PFSK-1 (cell line): ENCODE results near the gene C14orf119.

Source experiments
- FOXP2 ChIP-seq: optimal IDR thresholded peaks from 2 replicates; pipeline ENCODE3; 2011; ENCODE audit warnings: borderline replicate concordance, control low read depth, inconsistent platforms; ENCODE audit not compliant: insufficient read depth; ENCODE audit errors: extremely low read length, extremely low read depth
- POLR2AphosphoS5 ChIP-seq: IDR thresholded peaks from 2 replicates; pipeline ENCODE4 v1.6.1; 2012; ENCODE audit warnings: low read depth, mild to moderate bottlenecking, control low read depth, low read length, moderate library complexity
- SIN3A ChIP-seq: IDR thresholded peaks from 2 replicates; pipeline ENCODE4 v1.6.1; 2012; ENCODE audit warnings: mild to moderate bottlenecking, low read length, moderate library complexity, borderline replicate concordance; ENCODE audit not compliant: insufficient read depth
- TAF1 ChIP-seq: IDR thresholded peaks from 2 replicates; pipeline ENCODE4 v1.6.1; 2012; ENCODE audit warnings: low read length, control low read depth, borderline replicate concordance; ENCODE audit not compliant: insufficient read depth
- TF ChIP-seq, protein P1 (sequence below), 2 experiments: IDR thresholded peaks; 2 replicates each; pipeline versions ENCODE4 v1.6.1 to v1.8.0; 2011 to 2012; ENCODE audit warnings: low read depth in 2 of 2, low read length in 2 of 2, control low read depth in 1 of 2, inconsistent platforms in 1 of 2, mild to moderate bottlenecking in 1 of 2, moderate library complexity in 1 of 2; ENCODE audit not compliant: insufficient read depth in 1 of 2

C14orf119 gene

DNA sequence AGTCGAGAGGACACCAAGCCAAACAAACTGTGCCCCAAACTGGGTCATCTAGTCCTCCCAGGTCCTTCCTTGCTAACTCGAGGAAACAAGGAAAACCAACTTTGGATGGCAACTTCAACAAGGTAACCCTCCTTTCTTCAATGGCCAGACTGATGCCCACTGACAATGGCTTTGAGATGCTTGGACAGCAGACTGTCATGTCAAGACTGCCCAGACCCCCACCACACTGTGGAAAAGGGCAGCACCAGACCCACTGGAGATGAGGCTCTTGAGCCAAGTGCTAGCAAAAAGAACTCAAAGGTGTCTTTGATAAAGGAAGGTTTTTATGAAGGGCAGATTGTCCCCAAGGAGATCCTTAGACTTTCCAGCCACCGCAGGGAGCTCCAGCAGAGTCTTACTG, 28.9 kb upstream of the C14orf119 start:
- no peak for TF ChIP-seq SIN3A
- no peak for TF ChIP-seq POLR2AphosphoS5
- no peak for TF ChIP-seq FOXP2
- TF ChIP-seq TAF1 = no peak
- TF ChIP-seq, protein P1, sequence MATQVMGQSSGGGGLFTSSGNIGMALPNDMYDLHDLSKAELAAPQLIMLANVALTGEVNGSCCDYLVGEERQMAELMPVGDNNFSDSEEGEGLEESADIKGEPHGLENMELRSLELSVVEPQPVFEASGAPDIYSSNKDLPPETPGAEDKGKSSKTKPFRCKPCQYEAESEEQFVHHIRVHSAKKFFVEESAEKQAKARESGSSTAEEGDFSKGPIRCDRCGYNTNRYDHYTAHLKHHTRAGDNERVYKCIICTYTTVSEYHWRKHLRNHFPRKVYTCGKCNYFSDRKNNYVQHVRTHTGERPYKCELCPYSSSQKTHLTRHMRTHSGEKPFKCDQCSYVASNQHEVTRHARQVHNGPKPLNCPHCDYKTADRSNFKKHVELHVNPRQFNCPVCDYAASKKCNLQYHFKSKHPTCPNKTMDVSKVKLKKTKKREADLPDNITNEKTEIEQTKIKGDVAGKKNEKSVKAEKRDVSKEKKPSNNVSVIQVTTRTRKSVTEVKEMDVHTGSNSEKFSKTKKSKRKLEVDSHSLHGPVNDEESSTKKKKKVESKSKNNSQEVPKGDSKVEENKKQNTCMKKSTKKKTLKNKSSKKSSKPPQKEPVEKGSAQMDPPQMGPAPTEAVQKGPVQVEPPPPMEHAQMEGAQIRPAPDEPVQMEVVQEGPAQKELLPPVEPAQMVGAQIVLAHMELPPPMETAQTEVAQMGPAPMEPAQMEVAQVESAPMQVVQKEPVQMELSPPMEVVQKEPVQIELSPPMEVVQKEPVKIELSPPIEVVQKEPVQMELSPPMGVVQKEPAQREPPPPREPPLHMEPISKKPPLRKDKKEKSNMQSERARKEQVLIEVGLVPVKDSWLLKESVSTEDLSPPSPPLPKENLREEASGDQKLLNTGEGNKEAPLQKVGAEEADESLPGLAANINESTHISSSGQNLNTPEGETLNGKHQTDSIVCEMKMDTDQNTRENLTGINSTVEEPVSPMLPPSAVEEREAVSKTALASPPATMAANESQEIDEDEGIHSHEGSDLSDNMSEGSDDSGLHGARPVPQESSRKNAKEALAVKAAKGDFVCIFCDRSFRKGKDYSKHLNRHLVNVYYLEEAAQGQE (IDR thresholded peaks at IDR 0.05; ENCODE audit: insufficient read depth in 1 of 2, low read depth in 2 of 2, low read length in 2 of 2) = no peak

DNA sequence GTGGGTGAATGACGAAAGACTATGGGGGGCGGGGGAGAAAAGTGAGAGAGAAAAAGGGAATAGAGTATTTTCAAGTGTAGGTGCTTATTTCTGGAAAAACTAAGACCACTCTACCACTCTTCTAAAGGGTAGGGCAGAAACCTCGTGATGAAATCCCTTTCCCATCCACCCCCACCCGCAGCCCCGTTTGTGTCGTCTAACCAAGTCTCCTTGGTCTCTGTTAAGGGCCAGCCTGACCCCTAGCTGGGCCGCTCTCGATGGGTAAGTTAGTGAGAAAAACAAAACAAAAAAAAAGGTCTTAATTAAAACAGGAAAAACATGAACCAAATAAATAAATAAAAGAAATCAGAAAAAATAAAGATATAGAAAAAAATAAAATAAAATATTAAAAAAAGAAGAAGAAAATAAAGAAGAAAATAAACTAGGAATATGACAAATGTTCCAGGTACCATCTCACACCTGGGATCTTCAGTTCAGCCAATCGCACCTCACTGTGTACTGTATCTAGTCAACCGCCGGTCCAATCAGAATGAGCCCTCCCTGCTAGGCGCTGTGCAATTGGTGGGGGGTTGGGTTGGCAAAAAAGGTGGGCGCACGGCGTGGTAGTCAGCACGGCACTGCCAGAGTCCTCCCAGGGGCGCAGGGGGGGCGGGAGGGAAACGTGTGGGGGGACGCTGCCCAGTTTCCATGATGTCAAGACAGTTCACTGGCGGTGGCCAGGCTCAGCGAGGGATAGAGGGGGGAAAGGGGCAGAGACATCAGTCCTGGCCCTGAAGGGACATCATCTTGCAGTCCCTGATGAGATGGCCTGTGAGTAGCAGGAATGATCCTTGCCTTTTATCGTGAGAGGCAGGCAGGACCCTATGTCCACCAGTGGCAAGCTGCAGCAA, 28.2 kb upstream of the C14orf119 start:
- TF ChIP-seq POLR2AphosphoS5 = no peak
- TF ChIP-seq, protein P1 (IDR thresholded peaks at IDR 0.05; ENCODE audit: insufficient read depth in 1 of 2, low read depth in 2 of 2, low read length in 2 of 2) = no peak
- TF ChIP-seq FOXP2 = no peak
- no peak for TF ChIP-seq TAF1
- TF ChIP-seq SIN3A = no peak

DNA sequence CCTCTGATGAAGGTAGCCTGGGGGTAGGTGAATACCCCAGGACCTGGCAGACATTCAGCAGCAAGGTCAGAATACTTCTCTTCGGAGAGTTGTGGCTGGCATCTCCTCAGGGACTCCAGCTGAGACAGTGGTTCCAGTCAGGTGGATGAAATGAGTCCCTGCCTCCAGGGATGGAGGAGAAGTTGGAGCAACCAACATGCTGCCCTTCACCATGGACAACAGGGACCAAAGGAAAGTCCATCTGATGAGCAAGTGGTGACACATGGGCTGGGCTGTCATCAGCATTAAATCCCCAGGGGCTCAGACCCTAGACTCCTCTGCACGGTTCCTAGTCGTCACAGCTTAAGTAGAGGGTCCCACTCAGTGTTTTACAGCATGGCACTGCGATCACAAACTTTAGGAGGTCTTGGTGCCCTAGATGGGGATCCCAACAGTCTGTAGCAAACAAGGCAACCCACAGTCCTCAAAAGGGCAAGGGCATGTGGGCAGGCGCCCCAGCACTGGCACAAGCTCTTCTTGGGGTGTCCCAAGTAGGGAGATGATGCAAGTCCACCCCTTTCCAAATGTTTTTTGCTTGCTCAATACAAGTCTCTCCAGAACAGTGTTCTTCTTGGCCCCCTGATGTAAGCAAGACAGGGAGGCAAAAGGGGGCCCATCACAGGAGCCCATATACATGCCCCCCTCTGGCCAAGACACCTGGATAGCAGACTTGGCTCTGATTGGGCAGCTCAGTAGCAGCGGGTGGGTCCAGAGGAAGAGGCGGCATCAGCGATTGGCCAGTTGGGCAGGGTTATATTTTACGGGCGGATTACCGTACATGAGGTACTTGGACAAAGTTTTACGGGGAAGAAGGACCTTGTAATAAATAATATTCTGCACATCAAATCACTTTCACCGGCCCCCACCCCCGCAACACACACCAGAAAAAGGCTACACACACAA, 27.2 kb upstream of the C14orf119 start:
- TF ChIP-seq TAF1 (no peak), POLR2AphosphoS5 (no peak), SIN3A (no peak), FOXP2 (no peak)
- TF ChIP-seq, protein P1 (IDR thresholded peaks at IDR 0.05; ENCODE audit: insufficient read depth in 1 of 2, low read depth in 2 of 2, low read length in 2 of 2) = no peak

DNA sequence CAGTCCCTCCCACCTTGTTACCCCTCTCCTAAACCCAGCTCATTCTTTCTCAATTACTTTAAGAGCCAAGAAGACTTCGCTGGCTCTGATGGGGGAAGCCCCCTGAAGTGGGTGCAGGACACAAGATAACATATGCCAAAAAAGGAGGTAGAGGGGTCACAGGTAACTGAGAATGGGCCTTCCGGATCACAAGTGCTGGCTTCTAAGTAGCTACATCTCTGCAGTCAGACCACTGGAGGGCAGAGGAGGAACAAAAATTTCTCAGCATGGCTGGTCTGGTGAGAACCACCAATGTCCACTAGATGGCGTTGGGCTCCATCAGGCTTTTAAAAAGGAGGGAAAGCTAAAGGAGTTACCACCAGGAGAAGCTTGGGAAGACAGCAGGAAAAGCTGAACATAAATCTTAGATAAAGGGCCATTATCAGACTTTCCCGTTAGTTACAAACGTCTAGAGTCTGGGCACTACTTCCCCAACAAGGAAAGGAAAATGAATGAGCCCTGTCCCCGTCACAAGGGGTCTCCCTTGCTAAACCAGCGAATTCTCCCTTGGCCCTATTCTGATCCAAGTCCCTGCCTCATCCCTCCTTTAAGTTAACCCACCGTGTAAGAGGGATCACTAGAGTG, 26.4 kb upstream of the C14orf119 start:
- no peak for TF ChIP-seq TAF1
- no peak for TF ChIP-seq POLR2AphosphoS5
- TF ChIP-seq FOXP2 = no peak

DNA sequence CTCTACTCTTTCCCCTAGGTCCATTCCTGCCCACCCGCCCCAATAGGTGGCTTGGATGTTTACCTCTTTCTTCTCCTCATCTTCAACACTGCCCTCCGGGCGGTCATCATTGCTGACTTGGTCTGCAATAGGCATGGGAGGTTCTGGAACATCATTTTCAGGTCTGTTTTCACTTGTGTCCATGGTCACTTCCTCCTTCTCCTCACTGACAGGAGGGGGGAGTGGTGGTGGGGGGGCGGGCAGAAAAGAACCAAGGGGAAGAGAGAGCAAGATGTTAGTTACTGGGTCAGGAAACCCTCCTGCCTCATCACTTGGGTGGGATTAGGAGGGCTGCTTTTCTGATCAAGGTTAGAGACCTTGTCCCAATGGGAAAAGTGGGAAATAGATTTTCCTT, 25.9 kb upstream of the C14orf119 start:
- TF ChIP-seq, protein P1 (IDR thresholded peaks at IDR 0.05; ENCODE audit: insufficient read depth in 1 of 2, low read depth in 2 of 2, low read length in 2 of 2) = no peak
- TF ChIP-seq FOXP2 (no peak), POLR2AphosphoS5 (no peak), TAF1 (no peak), SIN3A (no peak)
